Measurements from ENCODE around the gene MTFR2. TPM values are rescaled to one million over a fixed set of nuclear protein-coding genes. Genes with fewer than 3 reads are reported as not detected.

The MTFR2 gene
- total RNA-seq (2014; rRNA removed; shearing (Covaris generic)): 6.1 and 7.4 TPM in 2 replicates
- polyA plus RNA-seq (2016; fragmentation: Nextera tagmentation; extraction: Ambion mirVana): 10.3 and 13.5 TPM in 2 replicates
- long read RNA-seq, transcript MTFR2-203 (8 exons, 1,793 nt): major isoform, 6 of 11 reads
- long read RNA-seq, partial matches to known transcripts: 1 of 11 reads
- long read RNA-seq, other reads (novel, unspliced or antisense): 1 of 11 reads

- Histone ChIP-seq H3K27me3 (ENCODE audit: insufficient read depth) (no peaks in the 10 kb centered on the region), H3K27ac (ENCODE audit: low read depth) (no peak within 1 kb of the TSS), H3K9me2 (ENCODE audit: insufficient read depth) (no peaks in the 10 kb centered on the region), H2AFZ (peak within 1 kb of the TSS; percentile 56; the same call in 1 of the 2 replicates), H3K4me3 (peak within 1 kb of the TSS; percentile 61), H3K4me1 (ENCODE audit: insufficient read depth) (no peaks in the 10 kb centered on the region), H4K20me1 (replicated peaks; ENCODE audit: insufficient read depth) (no peaks in the 10 kb centered on the region), H3K4me2 (peak within 1 kb of the TSS; percentile 89), H3F3A (replicated peaks; ENCODE audit: low read depth) (no peaks in the 10 kb centered on the region), H3K36me3 (ENCODE audit: insufficient read depth) (no peaks in the 10 kb centered on the region; the same call in 1 of the 2 replicates), H3K79me2 (replicated peaks; ENCODE audit: insufficient read depth) (peaks cover 12% of the 10 kb centered on the region)
- H3K27ac Mint-ChIP-seq: peak within 1 kb of the TSS; percentile 91
- TF ChIP-seq POLR2AphosphoS5 (IDR thresholded peaks at IDR 0.05; ENCODE audit: low read depth) (peak; percentile 82), ETS1 (IDR thresholded peaks at IDR 0.05) (peak; percentile 48; the same call in 1 of the 2 replicates), ZNF114 (CRISPR knock-in tag; IDR thresholded peaks at IDR 0.05) (no peak), EZH2 (IDR thresholded peaks at IDR 0.05; ENCODE audit: low read depth, unreplicated experiment) (no peak), ZNF462 (CRISPR knock-in tag; IDR thresholded peaks at IDR 0.05) (no peak), CREB1 (CRISPR knock-in tag; IDR thresholded peaks at IDR 0.05; ENCODE audit: low read depth) (peak; percentile 92), STAT1 (IDR thresholded peaks at IDR 0.05; ENCODE audit: unreplicated experiment) (no peak), JUNB (IDR thresholded peaks at IDR 0.05; ENCODE audit: unreplicated experiment) (no peak), EZH2phosphoT487 (IDR thresholded peaks at IDR 0.05; ENCODE audit: unreplicated experiment) (no peak), REST (IDR thresholded peaks at IDR 0.05; ENCODE audit: unreplicated experiment) (no peak), CTCF (conservative IDR thresholded peaks at IDR 0.05; ENCODE audit: low read depth in 2 of 2) (0 out of 4 replicates have a peak, but pooled peaks of 1 of the 2 experiments have one; percentile 5), ZNF331 (CRISPR knock-in tag; IDR thresholded peaks at IDR 0.05; ENCODE audit: low read depth) (no peak)
- H3K36me3 Mint-ChIP-seq (ENCODE audit: low read depth): no peaks in the 10 kb centered on the region
- H3K27me3 Mint-ChIP-seq (ENCODE audit: insufficient read depth, low read depth, poor library complexity): peaks cover 8% of the 10 kb centered on the region
- peak; percentile 99 for DNase-seq (ENCODE audit: low spot score)
- ATAC-seq: peak; percentile 95
- peak within 1 kb of the TSS; percentile 98 for H3K4me3 Mint-ChIP-seq
- no peaks in the 10 kb centered on the region for H3K9me3 Mint-ChIP-seq
- H3K4me1 Mint-ChIP-seq: peaks cover 14% of the 10 kb centered on the region; the same call in 2 of the 3 replicates
Observed at GRCh38 chr6:136249811-136250685, at the start of gene MTFR2. Gene MTFR2, minus strand, starts transcription at chr6:136250311. Its CDS starts 1,212 bp downstream, at chr6:136249099.
